ENCODE measurements around the gene MCFD2.

DNA sequence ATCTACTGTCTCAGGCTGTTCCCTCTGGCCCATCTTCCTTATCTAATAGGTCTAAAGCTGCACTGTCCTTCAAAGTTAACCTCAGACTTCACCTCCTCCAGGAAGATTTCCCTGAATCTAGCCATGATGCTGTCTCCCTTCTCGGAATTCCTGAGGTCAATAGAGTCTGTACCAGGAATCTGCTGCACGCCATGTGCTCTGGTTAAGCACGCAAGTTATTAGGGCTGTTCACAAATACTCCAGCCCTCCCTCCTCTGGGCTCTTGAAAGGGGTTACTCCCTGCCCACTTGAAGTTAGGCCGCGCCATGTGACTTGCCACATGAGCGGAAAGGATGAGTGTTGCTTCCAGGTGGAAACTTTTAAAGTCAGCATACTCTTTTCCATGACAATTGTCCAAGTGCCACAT lies 43.6 kb downstream of the MCFD2 start:
- TF ChIP-seq, protein P1, sequence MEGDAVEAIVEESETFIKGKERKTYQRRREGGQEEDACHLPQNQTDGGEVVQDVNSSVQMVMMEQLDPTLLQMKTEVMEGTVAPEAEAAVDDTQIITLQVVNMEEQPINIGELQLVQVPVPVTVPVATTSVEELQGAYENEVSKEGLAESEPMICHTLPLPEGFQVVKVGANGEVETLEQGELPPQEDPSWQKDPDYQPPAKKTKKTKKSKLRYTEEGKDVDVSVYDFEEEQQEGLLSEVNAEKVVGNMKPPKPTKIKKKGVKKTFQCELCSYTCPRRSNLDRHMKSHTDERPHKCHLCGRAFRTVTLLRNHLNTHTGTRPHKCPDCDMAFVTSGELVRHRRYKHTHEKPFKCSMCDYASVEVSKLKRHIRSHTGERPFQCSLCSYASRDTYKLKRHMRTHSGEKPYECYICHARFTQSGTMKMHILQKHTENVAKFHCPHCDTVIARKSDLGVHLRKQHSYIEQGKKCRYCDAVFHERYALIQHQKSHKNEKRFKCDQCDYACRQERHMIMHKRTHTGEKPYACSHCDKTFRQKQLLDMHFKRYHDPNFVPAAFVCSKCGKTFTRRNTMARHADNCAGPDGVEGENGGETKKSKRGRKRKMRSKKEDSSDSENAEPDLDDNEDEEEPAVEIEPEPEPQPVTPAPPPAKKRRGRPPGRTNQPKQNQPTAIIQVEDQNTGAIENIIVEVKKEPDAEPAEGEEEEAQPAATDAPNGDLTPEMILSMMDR (IDR thresholded peaks at IDR 0.05; ENCODE audit: insufficient read depth, low read depth, low read length), result no peak
- no peak for TF ChIP-seq EZH2 (IDR thresholded peaks at IDR 0.05; ENCODE audit: insufficient read depth, low read length)

All from astrocyte (in vitro differentiated cells and primary cell).